Posterior cingulate gyrus (tissue), 11 donors: ENCODE measurements around the gene SDHB.

Source experiments
- DNase-seq, 10 donors: peaks; one replicate each; pipeline versions ENCODE4 v3.0.0 to v3.0.0-alpha.2; 2020 to 2021; ENCODE audit warnings: mixed read lengths in 3 of 10
- intact Hi-C: fragments of 100-400 bp; cut with DNase I; formaldehyde crosslinking; loops from one replicate; pipeline ENCODE4 v1.15.1; 2023

SDHB gene

GRCh38 chr1:17053086-17053684 is 647 bp downstream of the SDHB start:
- intact Hi-C loops, result loop anchor here (10.0 kb wide), 1 partner anchor 698 kb away; the partner anchor contains the start of gene FBXO42
- no peak for DNase-seq

GRCh38 chr1:17052641-17053040 is 1.2 kb downstream of the SDHB start:
- intact Hi-C loops, result loop anchor here (10.0 kb wide), 1 partner anchor 698 kb away; the partner anchor contains the start of gene FBXO42
- DNase-seq, result no peak

GRCh38 chr1:17052038-17052437 is 1.8 kb downstream of the SDHB start:
- DNase-seq, result no peak
- intact Hi-C loops, result loop anchor here (10.0 kb wide), 1 partner anchor 697 kb away; the partner anchor contains the start of gene FBXO42

- DNase-seq, result no peak
- intact Hi-C loops, result loop anchor here (2.0 kb wide), 1 partner anchor 97 kb away; no protein-coding TSS in a partner anchor
Measured at GRCh38 chr1:17047924-17048323, 5.9 kb downstream of the SDHB start.

GRCh38 chr1:17046334-17046657 is 7.5 kb downstream of the SDHB start:
- no peak for DNase-seq
- intact Hi-C loops, result loop anchor here (2.0 kb wide), 1 partner anchor 95 kb away; no protein-coding TSS in a partner anchor

- intact Hi-C loops, result loop anchor here (2.0 kb wide), 1 partner anchor 95 kb away; no protein-coding TSS in a partner anchor
Measured at GRCh38 chr1:17045634-17046333, 8.0 kb downstream of the SDHB start.

GRCh38 chr1:17045150-17045549 is 8.7 kb downstream of the SDHB start:
- no peak for DNase-seq
- intact Hi-C loops, result no loop called here

More at GRCh38 chr1:17045634-17046333, 8.0 kb downstream of the SDHB start:
- DNase-seq, result no peak

- no peak for DNase-seq
- intact Hi-C loops, result no loop called here
Measured at GRCh38 chr1:17043676-17044075, 10.2 kb downstream of the SDHB start.

- DNase-seq, result no peak
- intact Hi-C loops, result no loop called here
Measured at GRCh38 chr1:17040135-17040534, 13.7 kb downstream of the SDHB start.

GRCh38 chr1:17039522-17039921 is 14.3 kb downstream of the SDHB start:
- intact Hi-C loops, result no loop called here
- no peak for DNase-seq

- intact Hi-C loops, result no loop called here
- DNase-seq, result no peak
Measured at GRCh38 chr1:17033481-17033880, 20.4 kb downstream of the SDHB start.

GRCh38 chr1:17032741-17033140 is 21.1 kb downstream of the SDHB start:
- no peak for DNase-seq

GRCh38 chr1:17031436-17031835 is 22.4 kb downstream of the SDHB start:
- intact Hi-C loops, result no loop called here

More at GRCh38 chr1:17032741-17033140, 21.1 kb downstream of the SDHB start:
- intact Hi-C loops, result no loop called here

GRCh38 chr1:17030206-17030605 is 23.6 kb downstream of the SDHB start:
- intact Hi-C loops, result no loop called here
- no peak for DNase-seq

More at GRCh38 chr1:17031436-17031835, 22.4 kb downstream of the SDHB start:
- no peak for DNase-seq

- intact Hi-C loops, result no loop called here
- no peak for DNase-seq
Measured at GRCh38 chr1:17028662-17029188, 25.1 kb downstream of the SDHB start.

- intact Hi-C loops, result no loop called here
- no peak for DNase-seq
Measured at GRCh38 chr1:17027900-17028299, 25.9 kb downstream of the SDHB start.

- intact Hi-C loops, result no loop called here
- no peak for DNase-seq
Measured at GRCh38 chr1:17027403-17027802, 26.4 kb downstream of the SDHB start.

- intact Hi-C loops, result no loop called here
- DNase-seq, result no peak
Measured at GRCh38 chr1:17024721-17025120, 29.1 kb downstream of the SDHB start.

GRCh38 chr1:17023573-17023972 is 30.3 kb downstream of the SDHB start:
- intact Hi-C loops, result no loop called here
- no peak for DNase-seq

GRCh38 chr1:17023102-17023501 is 30.7 kb downstream of the SDHB start:
- DNase-seq, result no peak

GRCh38 chr1:17021896-17022295 is 31.9 kb downstream of the SDHB start:
- DNase-seq, result peak in 7 of 10 donors; percentile 14 to 91 (median 43)
- intact Hi-C loops, result no loop called here

More at GRCh38 chr1:17023102-17023501, 30.7 kb downstream of the SDHB start:
- intact Hi-C loops, result no loop called here

- intact Hi-C loops, result no loop called here
- no peak for DNase-seq
Measured at GRCh38 chr1:17020502-17020901, 33.3 kb downstream of the SDHB start.
